ENCODE data around the gene PAPPA2. TPM values are rescaled to one million over a fixed set of nuclear protein-coding genes. Genes with fewer than 3 reads are reported as not detected.
"Not testable (repeated sequence)": the region's sequence is repeated elsewhere in the genome, so short reads cannot be mapped to it uniquely, and the experiment has no call there.

Gene PAPPA2
- total RNA-seq, 1 donor from 2014 or later: 6.1 TPM

GRCh38 chr1:176579087-176579486, 116.1 kb downstream of the PAPPA2 start:
- DNase-seq (ENCODE audit: low spot score in 2 of 2) (no peak), FAIRE-seq (no peak)

GRCh38 chr1:176595217-176595616, 132.2 kb downstream of the PAPPA2 start:
- FAIRE-seq: no peak
- no peak for DNase-seq (ENCODE audit: low spot score in 2 of 2)

GRCh38 chr1:176601348-176601747, 138.4 kb downstream of the PAPPA2 start:
- no peak for DNase-seq (ENCODE audit: low spot score in 2 of 2)
- FAIRE-seq: no peak

- FAIRE-seq (no peak), DNase-seq (ENCODE audit: low spot score in 2 of 2) (no peak)
These were observed 139.5 kb downstream of the PAPPA2 start for GRCh38 chr1:176602388-176603004.

- no peak for DNase-seq (ENCODE audit: low spot score in 2 of 2)
- FAIRE-seq: no peak
These were observed 140.7 kb downstream of the PAPPA2 start for GRCh38 chr1:176603696-176604095.

GRCh38 chr1:176604461-176604860, 141.5 kb downstream of the PAPPA2 start:
- no peak for FAIRE-seq
- no peak for DNase-seq (ENCODE audit: low spot score in 2 of 2)

GRCh38 chr1:176605176-176605575, 142.2 kb downstream of the PAPPA2 start:
- FAIRE-seq (no peak), DNase-seq (ENCODE audit: low spot score in 2 of 2) (no peak)

- FAIRE-seq (no peak), DNase-seq (ENCODE audit: low spot score in 2 of 2) (no peak)
These were observed 146.8 kb downstream of the PAPPA2 start for GRCh38 chr1:176609556-176610408.

GRCh38 chr1:176612791-176613190, 149.8 kb downstream of the PAPPA2 start:
- FAIRE-seq: no peak
- DNase-seq (ENCODE audit: low spot score in 2 of 2): no peak

- FAIRE-seq (no peak), DNase-seq (ENCODE audit: low spot score in 2 of 2) (no peak)
These were observed 154.9 kb downstream of the PAPPA2 start for GRCh38 chr1:176617881-176618280.

GRCh38 chr1:176619261-176619660, 156.3 kb downstream of the PAPPA2 start:
- DNase-seq (ENCODE audit: low spot score in 2 of 2) (no peak), FAIRE-seq (no peak)

- DNase-seq (ENCODE audit: low spot score in 2 of 2): no peak
- FAIRE-seq: no peak
These were observed 162.4 kb downstream of the PAPPA2 start for GRCh38 chr1:176625365-176625764.

- no peak for DNase-seq (ENCODE audit: low spot score in 2 of 2)
- FAIRE-seq: no peak
These were observed 163.6 kb downstream of the PAPPA2 start for GRCh38 chr1:176626572-176627061.

- DNase-seq (ENCODE audit: low spot score in 2 of 2): no peak
- no peak for FAIRE-seq
These were observed 165.8 kb downstream of the PAPPA2 start for GRCh38 chr1:176628775-176629174.

GRCh38 chr1:176634733-176635132, 171.8 kb downstream of the PAPPA2 start:
- not testable (repeated sequence) for DNase-seq (ENCODE audit: low spot score in 2 of 2); FAIRE-seq

GRCh38 chr1:176638713-176639526, 175.9 kb downstream of the PAPPA2 start:
- FAIRE-seq (no peak), DNase-seq (ENCODE audit: low spot score in 2 of 2) (no peak)

GRCh38 chr1:176643536-176643935, 180.6 kb downstream of the PAPPA2 start:
- DNase-seq (ENCODE audit: low spot score in 2 of 2) (no peak), FAIRE-seq (no peak)

GRCh38 chr1:176648556-176648955, 185.6 kb downstream of the PAPPA2 start:
- FAIRE-seq (no peak), DNase-seq (ENCODE audit: low spot score in 2 of 2) (no peak)

GRCh38 chr1:176656257-176656995, 193.5 kb downstream of the PAPPA2 start:
- FAIRE-seq: no peak
- DNase-seq (ENCODE audit: low spot score in 2 of 2): no peak

GRCh38 chr1:176669782-176670181, 206.8 kb downstream of the PAPPA2 start:
- no peak for FAIRE-seq
- no peak for DNase-seq (ENCODE audit: low spot score in 2 of 2)

Data from frontal cortex (tissue), 4 donors.